ENCODE measurements around the gene MACF1.

GRCh38 chr1:39533442-39533841, 328.9 kb downstream of the MACF1 start:
- TF ChIP-seq CTCF (conservative IDR thresholded peaks at IDR 0.05) (no peak), EZH2 (IDR thresholded peaks at IDR 0.05; ENCODE audit: low read depth) (no peak)

Data from PC-9 (cell line).